H54 (cell line): ENCODE data around the gene C6orf132.

ENCODE experiments used
- DNase-seq: peaks from one replicate; pipeline ENCODE4 v3.0.0; 2011; ENCODE audit warnings: low spot score, mixed read lengths; ENCODE audit not compliant: insufficient read length
- FAIRE-seq: peaks from 3 replicates; lab custom pipeline; 2011; peaks lifted over from hg19 to GRCh38; lab: Jason Lieb, UNC
- POLR2A ChIP-seq: IDR thresholded peaks from 2 replicates; pipeline ENCODE4 v1.6.1; 2011; ENCODE audit warnings: low read depth, mild to moderate bottlenecking, low read length

C6orf132 gene

DNA sequence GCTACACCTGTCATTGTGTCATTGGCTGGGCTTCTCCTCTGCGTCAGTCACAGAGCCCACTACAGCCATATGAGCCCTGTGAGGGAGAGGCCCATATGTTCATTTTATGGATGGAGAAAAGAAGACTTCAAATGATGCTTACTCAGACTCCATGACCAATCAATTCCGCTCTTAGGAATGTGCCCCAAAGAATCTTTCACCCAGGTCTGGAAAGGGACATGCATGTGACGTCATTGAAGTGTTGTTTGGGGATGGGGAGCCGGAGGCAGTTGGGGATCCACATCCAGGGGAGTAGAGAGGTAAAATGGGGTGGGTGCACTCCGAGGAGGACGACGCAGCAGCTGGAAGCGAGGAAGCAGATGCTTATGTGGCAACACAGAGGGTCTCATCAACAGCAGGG, 9.6 kb upstream of the C6orf132 start:
- DNase-seq: no peak
- TF ChIP-seq POLR2A: no peak
- no peak for FAIRE-seq

DNA sequence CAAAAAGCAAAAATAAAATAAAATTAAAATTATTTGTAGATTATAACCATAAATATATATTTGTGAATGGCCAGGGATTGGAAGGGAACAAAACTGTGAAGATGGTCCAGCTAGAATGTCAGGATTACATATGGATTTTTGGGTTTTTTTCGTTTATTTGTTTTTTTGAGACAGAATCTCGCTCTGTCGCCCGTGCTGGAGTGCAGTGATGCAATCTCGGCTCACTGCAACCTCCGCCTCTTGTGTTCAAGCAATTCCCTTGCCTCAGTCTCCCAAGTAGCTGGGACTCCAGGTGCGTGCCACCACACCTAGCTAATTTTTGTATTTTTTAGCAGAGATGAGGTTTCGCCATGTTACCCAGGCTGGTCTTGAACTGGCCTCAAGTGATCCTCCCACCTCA, 7.8 kb upstream of the C6orf132 start:
- no peak for TF ChIP-seq POLR2A
- FAIRE-seq (no peak), DNase-seq (no peak)

GRCh38 chr6:42148058-42148457, 5.6 kb upstream of the C6orf132 start:
- no peak for FAIRE-seq
- TF ChIP-seq POLR2A: no peak
- no peak for DNase-seq

- no peak for TF ChIP-seq POLR2A
- no peak for FAIRE-seq
- no peak for DNase-seq
Observed at GRCh38 chr6:42147138-42147562, 4.7 kb upstream of the C6orf132 start.

GRCh38 chr6:42141603-42142117, 760 bp downstream of the C6orf132 start:
- no peak for DNase-seq
- TF ChIP-seq POLR2A: no peak
- no peak for FAIRE-seq

GRCh38 chr6:42140756-42141602, 1.4 kb downstream of the C6orf132 start:
- no peak for FAIRE-seq
- DNase-seq: no peak
- TF ChIP-seq POLR2A: no peak

DNA sequence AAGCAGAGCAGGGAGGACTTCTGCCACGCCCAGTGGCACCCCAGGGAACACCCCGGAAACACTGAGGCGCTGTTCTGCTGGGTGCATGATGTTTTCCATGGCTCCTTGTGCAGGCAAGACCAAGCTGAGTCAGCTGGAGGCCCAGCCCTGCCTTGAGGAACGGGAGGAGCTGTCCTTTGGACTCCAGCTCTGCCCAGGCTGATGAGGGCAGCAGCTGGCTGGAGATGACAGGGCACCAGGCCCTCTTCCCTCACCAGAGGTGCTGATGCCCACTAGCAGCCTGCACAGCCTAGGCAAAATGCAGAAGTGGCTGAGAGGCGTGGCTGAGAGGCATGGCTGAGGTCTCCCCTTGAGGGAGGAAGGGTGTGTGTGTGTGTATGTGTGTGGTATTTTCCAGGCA, 2.4 kb downstream of the C6orf132 start:
- peak; percentile 94 for DNase-seq
- TF ChIP-seq POLR2A: no peak
- peak; percentile 91 for FAIRE-seq

DNA sequence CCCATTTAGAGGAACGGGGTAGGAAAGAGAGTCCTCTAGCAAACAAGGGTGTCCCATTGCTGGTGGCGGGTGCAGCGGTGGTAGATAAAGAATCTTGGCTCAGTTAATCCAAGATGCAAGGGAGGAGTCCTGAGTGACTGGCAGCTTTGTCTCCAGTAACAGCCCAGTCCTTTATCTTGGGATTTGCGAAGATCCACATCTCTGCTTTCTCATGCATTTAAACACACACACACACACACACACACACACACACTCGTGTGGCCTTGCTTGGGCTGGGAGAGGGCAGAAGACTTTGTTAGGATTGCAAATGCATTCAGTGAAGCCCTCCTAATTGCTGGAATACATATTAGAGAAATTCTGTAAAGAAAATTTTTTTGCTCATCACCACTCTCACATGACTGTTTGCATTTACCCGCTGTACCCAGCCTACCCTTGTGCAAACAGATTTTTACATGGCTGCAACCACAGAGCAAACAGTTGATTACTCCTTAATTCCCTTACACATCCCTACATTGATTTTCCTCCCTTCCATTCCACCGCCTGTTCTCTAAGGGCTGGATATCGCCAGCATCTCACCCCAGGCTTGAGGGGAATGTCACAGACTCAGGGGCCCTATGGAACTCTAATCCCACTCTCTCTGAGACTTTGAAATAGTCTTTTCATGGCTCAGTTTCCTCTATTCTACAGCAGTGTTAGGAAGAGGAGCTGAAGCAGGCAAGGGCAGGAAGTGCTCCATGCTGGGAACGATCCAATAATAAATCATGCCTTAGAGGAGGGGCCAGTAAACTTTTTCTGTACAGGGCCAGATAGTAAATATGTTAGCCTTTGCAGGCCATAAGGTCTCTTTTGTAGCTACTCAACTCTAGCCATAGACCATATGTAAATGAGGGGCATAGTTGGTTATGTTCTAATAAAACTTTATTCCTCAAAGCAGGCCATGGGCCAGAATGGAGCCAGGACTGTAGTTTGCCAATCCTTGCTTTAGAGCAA, 3.5 kb downstream of the C6orf132 start:
- TF ChIP-seq POLR2A: no peak
- DNase-seq (no peak), FAIRE-seq (no peak)

- no peak for TF ChIP-seq POLR2A
- no peak for FAIRE-seq
Observed at GRCh38 chr6:42138190-42138589, 4.2 kb downstream of the C6orf132 start.

DNA sequence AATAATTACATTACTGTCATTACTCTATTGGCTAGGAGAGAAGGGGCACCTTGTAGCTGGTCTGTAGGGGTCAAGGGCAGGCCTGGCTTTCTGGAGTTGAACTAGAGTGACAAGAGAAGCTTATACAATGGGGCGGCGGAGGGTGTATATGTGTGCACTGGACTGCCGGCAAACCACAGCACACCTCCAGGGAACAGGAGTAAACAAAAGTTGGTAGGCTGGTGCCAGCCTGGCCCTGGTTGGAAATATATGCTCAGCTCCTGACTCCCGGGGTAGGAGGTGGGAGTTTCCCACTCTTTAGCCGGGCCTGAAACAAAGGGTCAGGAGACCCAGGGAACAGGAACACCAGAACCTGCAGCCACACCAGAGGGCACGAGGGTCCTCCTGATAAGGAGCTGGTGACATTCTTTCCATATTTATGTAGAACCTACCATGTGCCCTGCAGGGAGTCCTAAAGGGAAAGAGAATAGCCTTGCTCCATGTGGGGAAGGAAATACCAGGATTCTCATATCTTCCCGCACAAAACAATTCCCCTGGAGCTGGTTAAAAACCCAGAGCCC, 5.1 kb downstream of the C6orf132 start:
- no peak for TF ChIP-seq POLR2A
- FAIRE-seq (no peak), DNase-seq (no peak)

More at GRCh38 chr6:42138190-42138589, 4.2 kb downstream of the C6orf132 start:
- DNase-seq: no peak

GRCh38 chr6:42136508-42137193, 5.8 kb downstream of the C6orf132 start:
- FAIRE-seq (no peak), DNase-seq (peak; percentile 82)
- TF ChIP-seq POLR2A: no peak

DNA sequence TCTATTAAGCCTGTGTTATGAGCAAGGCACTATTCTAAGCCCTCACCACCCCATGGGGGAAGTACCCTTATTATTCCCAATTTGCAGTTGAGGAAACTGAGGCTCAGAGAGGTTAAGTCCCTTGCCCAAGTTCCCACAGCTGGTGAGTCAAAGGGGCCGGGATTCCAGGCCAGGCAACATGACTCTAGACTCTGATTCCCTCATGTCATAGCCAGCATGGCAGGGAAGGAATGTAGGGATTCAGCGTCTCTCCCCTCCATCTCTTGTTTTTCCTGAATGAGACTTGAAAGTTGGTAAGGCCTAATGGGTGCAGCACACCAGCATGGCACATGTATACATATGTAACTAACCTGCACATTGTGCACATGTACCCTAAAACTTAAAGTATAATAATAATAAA, 6.7 kb downstream of the C6orf132 start:
- TF ChIP-seq POLR2A: no peak
- DNase-seq: no peak
- FAIRE-seq: no peak

DNA sequence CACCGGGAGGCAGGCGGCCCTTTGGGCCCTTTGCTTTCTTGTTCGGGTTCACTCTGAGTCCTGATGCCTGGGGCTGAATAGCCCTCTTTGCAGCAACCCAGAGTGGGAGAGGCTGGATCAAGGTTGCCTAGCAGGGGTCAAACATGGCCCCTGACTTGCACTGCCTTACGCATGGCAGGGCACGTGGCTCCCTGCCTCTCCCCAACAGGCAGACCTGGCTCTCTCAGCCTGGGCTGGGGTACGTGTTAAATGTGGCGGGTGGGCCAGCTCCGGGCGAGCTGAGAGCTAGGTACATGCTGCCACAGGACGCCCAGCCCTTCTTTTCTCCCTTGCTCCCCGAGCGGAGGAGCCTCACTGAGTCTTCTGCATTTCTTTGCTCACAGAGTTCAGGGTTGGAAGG, 7.3 kb downstream of the C6orf132 start:
- DNase-seq (no peak), FAIRE-seq (no peak)
- TF ChIP-seq POLR2A: no peak
